ENCODE results near the gene C1QTNF8. TPM values are rescaled to one million over a fixed set of nuclear protein-coding genes. Genes with fewer than 3 reads are reported as not detected.
A peak's percentile ranks its signal among the peaks of the same experiment; 100 is the strongest.

Gene C1QTNF8
- total RNA-seq, 1 donor: not detected

DNA sequence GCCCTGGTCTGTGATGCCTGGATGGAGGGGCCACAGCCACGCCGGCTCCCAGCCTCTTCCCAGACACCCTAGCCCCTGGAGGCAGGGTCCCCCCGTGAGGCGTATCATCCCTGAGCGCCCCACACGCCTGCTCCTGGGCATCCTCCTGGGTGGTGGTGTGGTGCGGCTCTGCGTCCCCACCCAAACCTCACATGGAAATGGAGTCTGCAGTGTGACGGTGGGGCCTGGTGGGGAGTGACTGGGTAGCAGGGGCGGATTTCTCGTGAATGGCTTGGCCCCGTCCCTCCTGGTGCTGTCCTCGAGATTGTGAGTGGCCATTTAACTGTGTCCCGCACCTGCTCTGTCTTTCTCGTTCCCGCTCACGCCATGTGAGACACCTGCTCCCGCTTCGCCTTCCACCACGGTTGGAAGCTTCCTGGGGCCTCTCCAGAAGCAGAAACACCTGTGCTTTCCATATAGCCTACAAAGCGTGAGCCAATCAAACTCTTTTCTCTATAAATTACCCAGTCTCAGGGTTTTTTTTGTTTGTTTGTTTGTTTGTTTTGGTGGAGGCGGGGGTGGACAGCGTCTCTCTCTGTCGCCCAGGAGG lies 29.4 kb downstream of the C1QTNF8 start:
- DNase-seq (ENCODE audit: low read depth in 2 of 3, low spot score in 2 of 3): no peak

DNA sequence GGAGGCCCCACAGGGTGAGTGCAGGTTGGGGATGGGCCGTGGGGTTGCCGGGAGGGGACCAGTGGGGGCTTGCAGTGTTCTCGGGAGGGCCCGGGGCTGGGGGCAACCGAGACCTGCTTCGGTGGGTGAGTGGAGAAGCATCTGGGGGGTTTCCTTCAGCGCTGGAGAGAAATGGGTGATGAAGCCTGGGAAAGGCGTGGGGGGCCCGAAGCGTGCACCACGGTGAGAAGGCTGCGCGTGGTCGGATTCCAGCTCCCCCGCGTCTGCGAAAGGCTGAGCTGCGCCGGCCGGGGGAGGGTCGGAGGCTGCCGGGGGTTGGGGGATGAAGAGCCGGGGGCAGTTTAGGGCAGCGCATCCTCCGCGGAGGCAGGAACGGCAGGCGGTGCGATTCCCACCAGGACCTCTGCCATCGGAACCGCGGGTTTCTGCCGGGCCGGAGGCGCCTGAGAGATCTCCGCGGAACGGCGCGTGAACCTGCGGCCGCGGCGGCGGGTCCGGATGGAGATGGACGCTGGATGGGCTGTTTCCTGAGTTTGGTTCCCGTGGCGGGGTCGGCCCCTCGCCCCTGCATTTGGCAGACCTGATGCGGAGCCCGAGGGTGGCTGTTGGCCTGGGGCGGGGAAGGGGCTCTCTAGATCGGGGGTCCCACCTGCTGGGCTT lies 30.4 kb downstream of the C1QTNF8 start:
- no peak for DNase-seq (ENCODE audit: low read depth in 2 of 3, low spot score in 2 of 3)

DNA sequence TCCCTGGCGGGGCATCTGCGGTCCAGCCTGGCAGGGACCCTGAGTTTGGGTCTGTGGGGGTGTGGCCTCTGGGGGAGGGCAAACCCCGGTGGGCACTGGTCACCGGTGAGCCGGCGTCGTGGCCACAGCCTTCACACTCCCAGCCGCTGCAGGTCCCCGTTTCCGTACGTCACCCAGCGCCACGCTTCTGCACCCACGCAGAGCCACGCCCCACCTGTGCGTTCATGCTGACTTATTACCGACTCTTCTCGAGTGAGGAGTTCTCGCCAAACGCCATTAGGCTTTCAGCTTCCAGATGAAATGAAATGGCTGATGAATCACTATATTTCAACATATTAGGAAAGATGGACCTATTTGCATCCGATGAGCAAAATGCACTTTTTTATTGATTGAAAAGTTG lies 32.3 kb downstream of the C1QTNF8 start:
- no peak for DNase-seq (ENCODE audit: low read depth in 2 of 3, low spot score in 2 of 3)

DNA sequence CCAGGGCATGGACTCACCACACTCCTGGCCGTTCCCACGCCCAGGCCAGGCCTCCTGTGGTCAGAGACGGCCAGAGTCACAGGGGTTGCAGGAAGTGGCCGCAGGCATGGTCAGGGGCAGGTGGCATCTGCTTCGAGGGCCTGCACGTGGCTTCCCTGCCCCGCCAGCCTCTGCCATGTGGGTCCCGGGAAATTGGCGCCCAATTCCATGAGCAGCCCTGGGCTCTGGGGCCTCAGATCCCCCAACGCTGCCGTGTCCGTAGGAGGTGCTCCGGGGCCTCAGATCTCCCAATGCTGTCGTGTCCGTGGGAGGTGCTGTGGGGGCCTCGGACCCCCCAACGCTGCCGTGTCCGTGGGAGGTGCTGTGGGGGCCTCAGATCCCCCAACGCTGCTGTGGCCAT lies 33.1 kb downstream of the C1QTNF8 start:
- DNase-seq (ENCODE audit: low read depth in 2 of 3, low spot score in 2 of 3): no peak

DNA sequence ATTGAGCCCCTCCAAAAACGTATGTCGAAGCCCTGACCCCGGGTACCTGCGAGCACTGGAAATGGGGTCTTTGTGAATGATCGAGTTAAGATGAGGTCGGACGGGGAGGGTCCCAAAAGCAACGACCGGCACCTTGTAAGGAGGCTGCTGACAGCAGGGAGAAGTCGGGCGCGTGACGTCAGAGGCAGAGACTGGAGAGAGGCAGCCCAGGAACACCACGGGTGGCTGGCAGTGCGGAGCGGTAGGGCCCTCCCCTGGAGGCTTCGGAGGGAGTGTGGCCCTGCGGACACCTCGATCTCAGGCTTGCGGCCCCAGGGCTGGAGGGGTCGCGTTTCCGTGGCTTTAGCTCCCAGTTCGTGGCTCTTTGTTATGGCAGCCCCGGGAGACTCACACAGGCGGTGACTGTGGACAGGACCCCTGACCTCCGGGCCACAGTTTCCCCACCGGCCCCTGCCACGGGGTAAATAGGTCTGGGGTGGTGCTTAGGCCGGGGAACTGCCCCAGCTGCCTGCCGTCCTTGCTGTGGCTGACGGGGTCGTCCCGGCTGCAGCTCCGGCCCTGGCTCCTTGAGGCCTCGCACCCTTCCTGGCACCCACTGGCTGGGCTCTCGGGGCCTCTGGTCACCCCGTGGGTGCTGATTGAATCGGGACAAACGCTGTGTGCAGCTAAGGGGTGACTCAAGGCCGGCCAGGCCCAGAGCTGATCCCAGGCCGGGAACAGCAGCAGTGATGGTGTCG lies 34.1 kb downstream of the C1QTNF8 start:
- DNase-seq (ENCODE audit: low read depth in 2 of 3, low spot score in 2 of 3): no peak

DNA sequence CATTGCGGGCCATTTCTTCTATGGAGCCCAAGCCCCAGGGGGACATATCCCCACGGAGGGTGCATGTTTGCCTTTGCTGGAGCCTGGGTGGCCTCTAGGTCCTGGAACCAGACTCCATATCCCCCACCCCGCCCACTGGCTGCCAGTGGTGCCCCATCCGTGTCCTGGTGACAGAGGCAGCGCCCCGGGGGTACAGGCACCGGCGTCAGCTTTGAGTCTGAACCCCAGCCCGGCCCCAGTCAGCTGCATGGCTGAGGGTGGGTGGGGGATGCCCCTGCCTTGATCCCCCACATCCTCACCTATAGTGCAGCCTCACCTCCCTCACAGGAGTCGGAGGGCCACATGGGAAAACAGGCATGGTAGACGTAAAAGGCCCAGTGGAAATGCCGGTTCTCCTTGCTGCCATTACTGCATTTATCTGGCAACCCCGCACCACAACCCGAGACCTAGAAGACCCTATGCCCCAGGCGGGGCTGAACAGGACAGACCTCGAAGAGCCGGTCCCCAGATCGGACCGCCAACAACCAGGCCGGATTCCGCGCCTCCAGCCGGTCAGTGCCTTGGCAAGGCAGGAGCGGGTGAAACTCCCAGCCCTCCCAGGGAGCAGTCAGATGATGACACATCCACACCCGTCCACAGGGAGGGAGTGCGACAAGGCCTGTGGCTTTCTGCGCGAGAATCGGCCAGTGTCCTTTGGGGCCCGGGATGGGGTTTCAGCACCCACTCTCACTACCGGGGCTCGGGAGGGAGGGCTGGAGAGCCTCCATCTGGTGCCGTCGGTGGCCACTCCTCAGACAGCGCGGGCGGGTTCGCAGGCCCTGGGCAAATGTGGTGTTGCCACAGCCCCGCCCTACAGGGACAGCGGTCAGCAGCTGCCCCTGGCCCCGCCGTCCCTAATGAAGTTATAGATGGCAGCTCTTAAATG lies 35.4 kb downstream of the C1QTNF8 start:
- DNase-seq (ENCODE audit: low read depth in 2 of 3, low spot score in 2 of 3): no peak

DNA sequence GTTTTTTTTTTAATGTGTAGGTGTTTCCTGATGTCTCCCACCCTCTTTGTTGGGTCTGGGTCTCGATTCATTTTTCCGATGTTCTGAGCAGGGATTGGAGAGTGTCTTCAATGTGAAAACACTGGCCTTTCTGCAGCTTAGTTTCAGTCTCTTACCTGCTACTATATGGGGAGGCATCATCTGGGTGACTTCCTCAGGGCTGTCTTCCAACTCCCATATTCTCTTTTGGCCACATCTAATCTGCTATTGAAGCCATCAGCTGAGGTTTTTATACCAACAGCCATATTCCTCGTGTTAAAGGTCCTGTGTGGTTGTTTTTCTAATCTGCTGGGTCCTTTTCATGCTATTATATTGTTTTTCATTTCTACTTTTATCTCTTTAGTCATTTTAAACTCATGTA lies 36.7 kb downstream of the C1QTNF8 start:
- no peak for DNase-seq (ENCODE audit: low read depth in 2 of 3, low spot score in 2 of 3)

DNA sequence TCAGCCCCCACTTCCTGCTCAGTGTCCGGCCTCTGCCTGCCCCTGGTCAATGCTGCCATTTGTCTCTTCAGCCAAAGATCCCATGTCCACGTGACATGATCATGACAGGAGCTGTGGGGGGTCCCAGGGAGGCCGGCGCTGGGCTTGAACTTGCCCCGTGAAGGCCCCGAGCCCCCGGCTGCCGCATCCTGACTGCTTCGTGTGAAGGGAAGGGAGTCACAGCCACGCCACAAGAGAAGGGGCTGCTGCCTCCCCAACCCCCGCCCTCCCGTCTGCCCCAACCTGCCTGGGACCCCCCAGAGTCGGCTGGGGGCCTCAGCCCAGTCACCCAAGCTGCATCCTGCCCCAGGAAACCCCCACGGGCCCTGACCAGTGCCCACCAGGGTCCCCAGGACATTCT lies 37.8 kb downstream of the C1QTNF8 start:
- DNase-seq (ENCODE audit: low read depth in 2 of 3, low spot score in 2 of 3): no peak

DNA sequence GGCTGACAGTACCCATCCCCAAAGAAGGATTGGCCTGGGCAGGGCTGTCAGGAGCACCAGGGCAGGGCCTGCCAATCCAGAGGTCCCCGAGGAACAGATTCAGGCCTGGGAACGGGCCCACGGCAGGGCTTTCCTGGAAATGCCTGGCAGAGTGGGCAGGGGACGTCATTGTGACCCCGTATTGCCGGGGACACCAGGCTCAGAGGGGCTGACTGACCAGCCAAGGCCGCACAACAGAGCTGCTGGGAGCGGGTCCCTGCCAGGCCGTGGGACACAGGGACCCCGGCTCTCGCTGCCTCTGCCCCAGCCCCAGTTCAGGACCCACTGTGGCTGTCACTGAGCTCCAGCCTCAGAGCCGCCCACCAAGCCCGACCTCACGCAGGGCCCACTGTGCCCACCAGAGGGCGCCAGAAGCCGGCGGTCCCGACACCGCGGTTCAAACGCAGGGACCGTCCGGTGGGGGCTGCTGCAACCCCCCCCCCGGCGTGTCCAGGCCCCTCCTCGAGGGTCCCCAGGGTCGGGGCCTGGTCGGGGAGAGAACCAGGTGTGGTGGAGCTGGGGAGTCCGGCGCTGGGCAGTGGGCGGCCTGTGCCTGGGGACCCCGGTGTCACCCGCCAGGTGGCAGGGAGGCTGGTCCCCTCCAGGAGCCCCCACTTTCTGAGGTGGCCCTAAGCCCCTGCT lies 38.7 kb downstream of the C1QTNF8 start:
- peak; percentile 14 to 39 (median 29) for DNase-seq (ENCODE audit: low read depth in 2 of 3, low spot score in 2 of 3)

DNA sequence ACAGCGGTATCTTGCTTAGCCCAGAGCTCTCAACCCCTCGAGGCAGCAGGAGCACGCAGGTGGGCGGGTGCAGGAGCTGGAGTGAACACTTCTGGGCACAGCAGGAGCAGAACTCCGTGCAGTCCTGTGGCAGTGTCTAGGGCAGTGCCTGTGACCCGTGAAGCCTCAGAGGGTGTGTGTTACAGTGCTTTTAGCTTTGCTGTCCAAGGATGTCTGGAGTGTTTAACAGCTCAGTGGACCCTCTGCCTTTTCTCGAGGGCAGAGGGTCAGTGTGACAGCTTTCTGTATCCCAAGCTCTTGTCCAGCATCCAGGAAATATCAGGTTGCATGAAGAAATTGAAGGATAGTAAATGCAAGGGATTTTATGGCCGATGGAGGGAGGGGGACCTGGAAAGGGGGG lies 39.8 kb downstream of the C1QTNF8 start:
- DNase-seq (ENCODE audit: low read depth in 2 of 3, low spot score in 2 of 3): no peak

DNA sequence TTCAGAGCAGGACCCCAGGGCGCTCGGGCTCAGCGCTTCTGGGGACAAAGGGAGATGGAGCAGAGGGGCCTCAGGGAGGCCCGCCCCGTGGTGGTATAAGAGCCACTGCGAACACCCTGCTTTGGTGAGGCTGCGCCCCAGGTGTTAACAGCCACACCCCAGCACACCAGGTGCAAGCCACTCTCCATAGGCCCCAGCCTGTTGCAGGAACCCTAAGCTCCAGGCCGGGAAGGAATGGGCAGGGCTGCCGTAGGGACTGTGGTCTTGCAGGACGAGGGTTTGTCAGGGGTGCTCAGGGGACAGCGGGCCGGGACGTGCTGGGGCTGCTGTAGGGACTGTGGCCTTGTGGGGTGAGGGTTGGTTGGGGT lies 40.5 kb downstream of the C1QTNF8 start:
- DNase-seq (ENCODE audit: low read depth in 2 of 3, low spot score in 2 of 3): no peak

DNA sequence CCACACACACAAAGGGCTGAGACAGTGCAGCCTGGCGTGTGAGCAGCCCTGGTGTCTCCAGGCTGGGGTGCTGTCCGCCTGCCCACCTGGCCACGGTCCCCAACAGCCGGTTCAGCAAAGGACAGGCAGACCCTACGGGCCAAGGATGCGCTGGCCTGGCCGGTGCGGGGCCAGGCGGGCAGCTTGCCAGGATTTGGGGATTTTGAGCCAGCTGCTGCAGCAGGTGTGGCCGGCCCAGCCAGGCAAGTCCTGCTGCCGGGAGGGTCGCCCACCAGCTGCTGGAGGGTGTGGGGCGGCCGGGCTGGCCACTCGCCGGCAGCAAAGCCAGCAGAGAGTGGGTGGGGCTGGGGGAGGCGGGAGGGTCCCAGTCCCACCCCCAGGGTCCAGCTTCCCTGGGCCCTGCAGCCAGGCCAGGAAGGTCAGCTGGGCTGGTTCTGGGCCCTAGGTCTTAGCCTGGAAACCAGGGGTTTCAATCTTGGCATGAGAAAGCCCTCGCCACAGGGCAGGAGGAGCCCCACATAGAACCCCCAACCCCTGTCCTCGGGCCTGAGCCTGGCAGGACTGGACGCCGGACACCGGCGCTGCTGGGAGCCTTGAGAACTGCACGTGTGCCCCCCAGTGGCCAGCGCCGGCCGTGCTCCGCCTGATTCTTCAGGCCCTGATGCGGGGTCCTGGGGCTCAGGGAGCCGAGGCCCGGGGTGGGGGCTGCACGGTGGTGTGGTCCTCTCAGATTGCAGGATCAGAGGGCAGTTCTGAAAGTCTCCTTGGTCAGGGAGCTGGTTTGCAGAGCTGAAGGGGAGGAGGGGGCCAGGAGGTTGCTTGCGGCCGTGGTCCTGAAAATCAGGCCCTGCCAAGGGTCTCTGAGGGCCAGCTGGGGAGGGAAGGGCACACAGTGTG lies 41.1 kb downstream of the C1QTNF8 start:
- DNase-seq (ENCODE audit: low read depth in 2 of 3, low spot score in 2 of 3): peak in 2 of 3 donors; percentile 10 to 21

DNA sequence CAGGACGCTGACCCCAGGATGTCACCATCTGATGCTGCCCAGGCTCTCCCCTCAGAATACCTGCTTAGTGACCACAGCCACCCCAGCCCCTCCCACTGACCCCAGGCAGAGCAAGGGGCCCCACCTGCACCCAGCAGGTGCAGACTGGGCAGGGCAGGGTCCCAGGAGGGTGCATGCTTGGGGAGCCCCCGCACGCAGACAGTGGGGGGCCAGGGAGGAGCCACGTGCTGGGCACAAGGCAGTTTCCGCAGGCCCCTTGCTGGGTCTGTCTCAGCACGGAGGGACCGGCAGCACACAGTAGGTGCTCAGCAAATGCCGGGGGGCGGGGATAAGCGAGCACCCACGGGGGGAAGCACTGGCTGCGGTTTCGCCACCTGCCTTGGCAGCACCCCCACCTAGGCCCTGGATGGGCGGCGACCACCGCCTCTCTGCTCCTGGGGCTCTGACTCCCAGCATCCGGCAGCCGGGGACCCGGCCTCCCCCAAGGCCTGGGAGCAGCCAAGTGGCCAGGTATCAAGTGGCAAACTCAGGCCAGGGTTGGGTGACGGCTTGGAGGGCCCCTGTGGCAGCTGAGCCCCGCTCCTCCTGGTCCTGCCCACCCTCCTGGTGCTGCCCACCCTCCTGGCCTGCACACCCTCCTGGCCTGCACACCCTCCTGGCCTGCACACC lies 42.2 kb downstream of the C1QTNF8 start:
- no peak for DNase-seq (ENCODE audit: low read depth in 2 of 3, low spot score in 2 of 3)

DNA sequence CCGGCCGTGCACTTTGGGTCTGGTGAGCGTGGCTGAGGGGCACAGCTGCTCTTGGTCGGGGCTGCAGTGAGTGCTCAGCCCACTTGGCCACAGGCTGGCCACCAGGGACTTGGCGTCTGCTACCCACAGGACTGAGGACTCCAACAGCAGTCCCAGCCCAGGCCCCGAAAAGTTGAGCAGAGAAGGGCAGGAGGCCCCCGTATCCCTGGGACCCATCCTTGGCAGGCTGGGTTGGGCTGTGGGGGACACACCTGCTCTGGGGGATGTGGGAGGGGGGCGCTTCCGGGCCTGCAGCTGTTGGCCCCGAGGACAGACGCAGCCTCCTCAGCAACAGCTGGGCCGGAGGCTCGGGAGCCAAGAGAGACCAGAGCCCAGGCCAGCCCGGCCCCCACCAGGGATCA lies 42.9 kb downstream of the C1QTNF8 start:
- no peak for DNase-seq (ENCODE audit: low read depth in 2 of 3, low spot score in 2 of 3)

DNA sequence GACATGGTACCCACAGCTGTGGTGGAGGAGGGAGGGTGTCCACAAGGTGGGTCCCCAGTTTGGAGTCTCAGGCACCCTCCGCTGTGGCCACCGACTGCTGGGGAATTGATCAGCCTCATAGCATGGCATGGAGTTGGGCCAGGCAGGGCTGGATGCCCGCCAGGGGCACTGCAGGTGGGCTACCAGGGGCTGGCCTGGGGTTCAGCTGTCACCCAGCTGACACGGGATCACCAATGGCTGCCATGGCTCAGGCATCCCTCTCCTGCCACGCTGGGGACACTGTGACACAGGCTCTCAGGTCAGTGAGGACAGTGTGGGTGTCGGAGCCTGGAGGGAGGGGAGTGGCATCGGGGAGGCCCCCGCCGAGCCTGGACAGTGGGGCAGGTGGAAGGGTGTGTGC lies 43.3 kb downstream of the C1QTNF8 start:
- DNase-seq (ENCODE audit: low read depth in 2 of 3, low spot score in 2 of 3): no peak

DNA sequence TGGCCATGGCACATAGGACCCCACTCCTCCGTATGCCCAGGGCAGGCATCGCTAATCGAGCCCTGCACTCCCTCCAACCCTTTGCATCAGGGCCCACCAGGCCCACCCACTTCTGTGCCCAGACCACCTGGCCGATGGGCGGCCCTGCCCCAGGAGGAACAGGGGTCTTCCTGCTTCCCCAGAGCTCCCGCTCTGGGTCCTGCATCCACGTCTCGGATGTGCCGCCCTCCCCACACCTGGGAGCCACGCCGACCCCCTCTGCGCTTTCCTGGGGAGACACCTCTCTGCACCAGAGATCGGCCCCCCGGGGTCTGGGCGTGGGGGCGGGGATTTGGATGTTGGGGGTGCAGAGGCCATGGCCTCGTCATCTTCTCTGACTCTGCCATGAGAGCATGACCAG lies 44.6 kb downstream of the C1QTNF8 start:
- DNase-seq (ENCODE audit: low read depth in 2 of 3, low spot score in 2 of 3): no peak

DNA sequence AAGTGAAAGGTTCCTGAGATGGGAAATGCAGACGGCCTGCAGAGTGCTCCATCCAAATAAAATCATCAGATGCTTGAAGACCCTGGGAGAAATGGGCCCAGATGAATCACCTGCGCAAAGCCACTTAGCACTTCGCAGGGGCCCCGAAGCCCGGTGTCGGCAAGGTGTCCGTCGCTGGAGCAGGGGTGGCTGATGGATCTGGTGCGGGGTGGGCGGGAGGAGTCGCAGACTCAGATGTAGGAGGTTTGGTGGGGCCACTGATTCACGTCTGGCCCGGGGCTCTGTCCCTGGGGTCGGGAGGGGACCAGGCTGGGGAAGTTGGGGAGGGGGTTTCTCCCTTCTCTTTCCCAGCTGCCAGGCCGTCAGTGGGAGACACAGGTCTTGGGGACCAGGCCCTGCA lies 45.1 kb downstream of the C1QTNF8 start:
- DNase-seq (ENCODE audit: low read depth in 2 of 3, low spot score in 2 of 3): no peak

DNA sequence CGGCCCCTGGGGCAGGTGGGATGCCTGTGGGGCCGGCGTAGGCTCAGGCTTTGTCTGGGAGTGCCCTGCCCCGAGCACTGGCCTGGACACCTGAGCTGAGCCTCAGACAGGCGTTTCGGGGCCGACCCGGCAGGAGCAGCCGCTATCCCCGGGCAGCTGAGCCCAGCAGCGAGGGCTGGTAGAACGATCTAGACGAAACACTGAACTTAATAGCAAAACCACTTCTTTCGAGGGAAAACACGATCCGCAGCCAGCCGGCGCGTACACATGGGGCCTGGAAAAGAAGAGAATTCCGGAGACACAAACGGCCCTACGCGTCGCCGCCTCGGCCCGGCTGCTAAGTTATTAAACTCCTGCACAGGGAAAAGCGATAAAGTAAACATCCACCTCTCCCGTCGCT lies 45.5 kb downstream of the C1QTNF8 start:
- no peak for DNase-seq (ENCODE audit: low read depth in 2 of 3, low spot score in 2 of 3)

DNA sequence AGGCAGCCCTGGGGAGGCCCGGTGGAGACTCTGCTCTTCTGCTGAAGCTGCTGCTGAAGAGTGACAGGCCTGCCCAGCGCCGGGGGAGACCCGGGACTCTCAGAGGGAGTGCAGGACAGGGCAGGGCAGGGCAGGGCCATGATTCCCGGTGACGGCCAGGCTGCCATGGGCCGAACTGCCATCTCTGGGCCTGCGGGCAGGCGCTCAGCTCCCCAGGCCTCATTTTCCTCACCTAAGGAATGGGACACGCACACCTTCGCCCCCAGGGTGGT lies 46.1 kb downstream of the C1QTNF8 start:
- no peak for DNase-seq (ENCODE audit: low read depth in 2 of 3, low spot score in 2 of 3)
